ENCODE data around the gene PTH1R.

DNA sequence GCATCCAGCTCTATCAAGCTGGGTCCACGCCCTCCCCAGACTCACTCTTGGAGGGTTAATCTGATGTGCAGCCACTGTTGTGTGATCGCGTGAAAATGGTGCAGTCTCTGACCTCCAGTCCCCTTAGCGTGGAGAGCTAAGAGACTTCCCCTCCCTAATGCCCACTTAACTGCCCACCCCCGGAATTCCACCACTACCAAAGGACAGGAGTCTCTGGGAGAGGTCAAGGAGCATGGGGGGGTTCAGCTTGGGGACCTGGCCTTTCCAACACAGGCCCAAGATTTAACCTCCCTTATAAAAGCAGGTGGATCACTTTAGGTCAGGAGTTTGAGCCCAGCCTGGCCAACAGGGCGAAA is 50.2 kb downstream of the PTH1R start:
- TF ChIP-seq, protein P1, sequence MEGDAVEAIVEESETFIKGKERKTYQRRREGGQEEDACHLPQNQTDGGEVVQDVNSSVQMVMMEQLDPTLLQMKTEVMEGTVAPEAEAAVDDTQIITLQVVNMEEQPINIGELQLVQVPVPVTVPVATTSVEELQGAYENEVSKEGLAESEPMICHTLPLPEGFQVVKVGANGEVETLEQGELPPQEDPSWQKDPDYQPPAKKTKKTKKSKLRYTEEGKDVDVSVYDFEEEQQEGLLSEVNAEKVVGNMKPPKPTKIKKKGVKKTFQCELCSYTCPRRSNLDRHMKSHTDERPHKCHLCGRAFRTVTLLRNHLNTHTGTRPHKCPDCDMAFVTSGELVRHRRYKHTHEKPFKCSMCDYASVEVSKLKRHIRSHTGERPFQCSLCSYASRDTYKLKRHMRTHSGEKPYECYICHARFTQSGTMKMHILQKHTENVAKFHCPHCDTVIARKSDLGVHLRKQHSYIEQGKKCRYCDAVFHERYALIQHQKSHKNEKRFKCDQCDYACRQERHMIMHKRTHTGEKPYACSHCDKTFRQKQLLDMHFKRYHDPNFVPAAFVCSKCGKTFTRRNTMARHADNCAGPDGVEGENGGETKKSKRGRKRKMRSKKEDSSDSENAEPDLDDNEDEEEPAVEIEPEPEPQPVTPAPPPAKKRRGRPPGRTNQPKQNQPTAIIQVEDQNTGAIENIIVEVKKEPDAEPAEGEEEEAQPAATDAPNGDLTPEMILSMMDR (IDR thresholded peaks at IDR 0.05): no peak
- TF ChIP-seq POLR2AphosphoS5 (IDR thresholded peaks at IDR 0.05) (no peak), POLR2A (IDR thresholded peaks at IDR 0.05) (no peak), EP300 (IDR thresholded peaks at IDR 0.05) (no peak)

All from gastroesophageal sphincter (tissue), 3 donors.